WTC11 (cell line): Measurements from ENCODE around the gene CYP2U1.

Source experiments
- FOXK1 ChIP-seq: sonication (generic); formaldehyde crosslinking; IDR thresholded peaks from 2 replicates; pipeline ENCODE4 v1.8.0; 2022; ENCODE audit warnings: mild to moderate bottlenecking, moderate library complexity, missing genetic modification reagents
- ZNF138 ChIP-seq: sonication (generic); formaldehyde crosslinking; conservative IDR thresholded peaks from 2 replicates; pipeline ENCODE4 v1.8.1; 2022; ENCODE audit warnings: mild to moderate bottlenecking, moderate library complexity, missing genetic modification reagents

GRCh38 chr4:107989537-107990386 is 58.4 kb downstream of the CYP2U1 start, which contains the start of gene HADH:
- TF ChIP-seq FOXK1 (CRISPR knock-in tag) (peak; percentile 86), ZNF138 (0 out of 2 replicates have a peak, but pooled peaks have one; percentile 52)
